GM18861 (cell line): Measurements from ENCODE around the gene ATG14.
"Not testable (repeated sequence)": the region's sequence is repeated elsewhere in the genome, so short reads cannot be mapped to it uniquely, and the experiment has no call there.

ENCODE experiments used
- ATAC-seq: cut with Tn5 transposase; IDR thresholded peaks from one replicate; pipeline ENCODE4 v1.9.1; 2021; ENCODE audit not compliant: unreplicated experiment

The ATG14 gene

DNA sequence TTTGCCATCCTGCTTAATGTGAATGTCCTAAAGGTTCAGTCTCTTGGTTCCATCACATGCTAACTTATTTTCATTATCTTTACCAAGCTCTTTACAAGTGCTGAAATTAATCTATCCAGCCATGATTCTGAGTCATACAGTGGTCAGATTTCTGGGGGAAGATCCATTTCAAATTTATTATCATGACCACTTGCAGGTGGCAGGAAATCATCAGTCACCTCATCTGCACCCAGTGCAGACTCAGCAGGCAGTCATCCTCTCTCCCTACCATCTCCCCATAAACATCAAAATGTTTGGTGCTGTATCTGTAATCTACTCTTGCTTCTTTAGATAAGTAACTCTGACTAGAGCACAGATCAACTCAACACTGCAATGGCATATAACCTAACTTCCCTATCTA lies 23.5 kb downstream of the ATG14 start:
- ATAC-seq: no peak

DNA sequence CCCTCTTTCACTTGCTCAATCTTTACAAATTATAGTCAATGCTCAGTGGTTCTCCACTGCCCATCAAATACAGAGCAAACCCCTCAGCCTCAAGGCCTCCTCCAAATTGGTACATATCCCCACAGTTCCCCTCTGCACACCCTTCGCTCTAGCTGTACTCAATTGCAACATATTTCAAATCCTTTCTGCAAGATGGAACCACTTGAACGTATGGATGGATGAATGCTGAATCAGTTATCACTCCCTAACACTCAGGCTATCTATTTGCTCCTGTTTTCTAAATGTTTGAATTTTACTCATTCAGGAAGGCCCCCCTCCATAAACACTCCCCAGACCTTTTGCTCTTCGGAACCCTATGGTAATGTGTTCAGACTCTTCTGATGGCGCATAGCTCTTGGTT lies 24.5 kb downstream of the ATG14 start:
- no peak for ATAC-seq

DNA sequence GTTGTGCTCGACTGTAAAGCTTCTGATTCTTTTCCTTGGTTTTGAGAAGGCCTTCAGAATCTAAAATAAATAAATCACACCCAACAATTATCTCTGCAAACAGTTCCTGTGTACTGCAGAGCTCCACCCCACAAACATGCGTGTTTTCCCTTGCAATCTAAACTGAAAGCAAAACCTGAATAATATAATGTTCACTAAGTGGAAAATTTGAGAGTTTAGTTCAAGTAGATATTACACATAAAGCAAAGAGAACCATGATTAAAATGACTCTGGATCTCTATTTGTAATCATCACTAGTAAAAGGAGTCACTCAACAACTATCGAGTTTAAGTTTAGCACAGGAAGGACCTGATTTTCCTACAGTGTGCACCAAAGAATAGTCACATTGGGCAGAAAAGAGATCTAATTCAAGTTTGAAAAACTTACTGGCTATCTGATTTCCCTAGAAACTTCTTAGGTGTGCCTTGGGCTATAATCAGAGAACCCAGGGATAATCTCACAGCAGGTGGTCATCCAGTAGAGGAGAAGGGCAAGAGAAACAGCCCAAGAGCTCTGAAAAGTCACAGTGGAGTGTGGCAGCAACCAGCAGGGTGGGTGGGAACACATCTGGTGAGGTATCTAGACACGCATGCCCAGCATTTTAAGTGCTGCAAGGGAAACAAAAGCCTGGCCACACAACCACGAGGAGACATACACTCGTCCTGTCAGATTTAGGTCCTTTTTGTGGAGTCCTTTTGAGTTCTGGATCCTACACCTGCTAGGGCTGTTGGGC lies 25.4 kb downstream of the ATG14 start:
- ATAC-seq: no peak

- no peak for ATAC-seq
Measured at GRCh38 chr14:55384536-55384935, 27.1 kb downstream of the ATG14 start.

DNA sequence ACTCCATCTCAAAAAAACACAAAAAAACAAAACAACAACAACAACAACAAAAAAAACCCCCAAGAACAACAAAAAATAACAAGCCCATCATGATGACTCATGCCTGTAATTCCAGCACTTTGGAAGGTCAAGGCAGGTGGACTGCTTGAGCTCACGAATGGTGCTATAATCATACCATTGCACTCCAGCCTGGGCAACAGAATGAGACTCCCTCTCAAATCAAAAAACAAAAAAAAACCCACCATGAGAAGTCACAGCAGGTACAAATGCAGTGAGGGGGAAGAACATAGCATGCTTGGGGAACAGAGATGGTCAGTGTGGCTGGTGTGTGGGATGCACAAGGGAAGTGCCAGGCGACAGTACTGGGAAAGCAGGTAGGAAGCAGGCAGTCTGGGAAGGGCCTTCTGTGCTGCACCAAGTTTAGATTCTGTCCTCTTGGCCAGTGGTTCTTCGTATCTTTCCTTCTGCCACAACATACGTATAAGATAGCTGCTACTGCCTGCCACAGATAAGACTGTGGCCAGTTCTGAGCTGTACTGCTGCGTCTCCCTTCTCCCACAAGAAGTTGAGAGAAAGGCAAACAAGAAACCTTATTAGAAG lies 28.0 kb downstream of the ATG14 start:
- no peak for ATAC-seq

- not testable (repeated sequence) for ATAC-seq
Measured at GRCh38 chr14:55383056-55383466, 28.6 kb downstream of the ATG14 start.

- ATAC-seq: no peak
Measured at GRCh38 chr14:55382483-55382882, 29.1 kb downstream of the ATG14 start.

- ATAC-seq: no peak
Measured at GRCh38 chr14:55381561-55381960, 30.1 kb downstream of the ATG14 start.

GRCh38 chr14:55381040-55381439 lies 30.6 kb downstream of the ATG14 start:
- ATAC-seq: no peak

DNA sequence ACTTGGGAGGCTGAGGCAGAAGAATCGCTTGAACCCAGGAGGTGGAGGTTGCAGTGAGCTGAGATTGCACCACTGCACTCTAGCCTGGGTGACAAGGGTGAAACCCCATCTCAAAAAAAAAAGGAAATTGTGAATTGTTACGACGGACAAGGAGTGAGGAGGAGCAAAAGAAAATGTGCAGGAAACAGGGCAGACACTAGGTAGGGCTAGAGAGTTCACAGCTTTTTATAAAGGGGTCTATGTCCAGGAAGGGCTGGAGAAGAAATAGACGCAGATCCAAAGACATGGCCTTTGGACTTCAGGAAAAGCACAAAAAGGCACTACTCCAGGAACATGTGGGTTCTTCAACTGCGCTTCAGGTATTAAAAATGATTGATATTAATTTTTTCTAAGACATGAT lies 34.4 kb downstream of the ATG14 start:
- ATAC-seq: no peak

- ATAC-seq: no peak
Measured at GRCh38 chr14:55374771-55375170, 36.9 kb downstream of the ATG14 start.

GRCh38 chr14:55373784-55374705 lies 37.6 kb downstream of the ATG14 start:
- no peak for ATAC-seq

DNA sequence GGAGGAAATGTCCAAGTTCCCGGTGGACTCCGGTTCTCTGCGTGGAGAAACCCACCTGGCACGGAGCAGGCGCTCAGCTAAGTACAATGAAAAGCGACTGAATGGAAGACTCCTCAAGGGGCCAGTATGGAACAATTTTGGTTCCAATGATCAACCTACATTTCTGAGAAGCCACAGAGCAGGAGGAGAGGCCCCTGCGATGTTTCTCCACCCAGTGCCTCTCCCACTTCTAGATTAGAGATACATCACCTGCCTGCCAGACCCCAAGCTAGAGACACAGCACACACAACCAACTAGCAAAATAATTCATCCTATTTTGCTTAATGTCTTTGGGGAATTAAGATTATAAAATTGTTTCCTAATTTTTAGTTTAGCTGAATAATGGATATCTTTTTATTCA lies 38.8 kb downstream of the ATG14 start:
- no peak for ATAC-seq

DNA sequence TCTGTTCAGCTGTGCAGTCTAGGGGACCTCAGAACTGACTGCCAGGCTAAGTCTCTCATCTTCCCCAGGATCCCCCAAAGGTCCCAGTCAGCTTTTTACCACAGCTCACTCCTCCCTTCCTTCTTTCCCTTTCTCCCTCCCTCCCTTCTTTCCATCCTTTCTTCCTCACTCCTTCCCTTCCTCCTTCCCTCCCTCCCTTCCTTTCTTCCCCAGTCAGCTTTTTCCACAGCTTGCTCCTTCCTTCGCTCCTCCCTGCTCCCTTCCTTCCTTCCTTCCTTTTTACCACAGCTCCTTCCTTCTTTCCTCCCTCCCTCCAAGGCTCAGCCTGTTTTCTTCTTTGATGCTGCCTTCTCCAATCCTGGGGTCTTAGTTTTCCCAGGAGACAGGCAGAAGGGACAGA lies 39.2 kb downstream of the ATG14 start:
- ATAC-seq: no peak

DNA sequence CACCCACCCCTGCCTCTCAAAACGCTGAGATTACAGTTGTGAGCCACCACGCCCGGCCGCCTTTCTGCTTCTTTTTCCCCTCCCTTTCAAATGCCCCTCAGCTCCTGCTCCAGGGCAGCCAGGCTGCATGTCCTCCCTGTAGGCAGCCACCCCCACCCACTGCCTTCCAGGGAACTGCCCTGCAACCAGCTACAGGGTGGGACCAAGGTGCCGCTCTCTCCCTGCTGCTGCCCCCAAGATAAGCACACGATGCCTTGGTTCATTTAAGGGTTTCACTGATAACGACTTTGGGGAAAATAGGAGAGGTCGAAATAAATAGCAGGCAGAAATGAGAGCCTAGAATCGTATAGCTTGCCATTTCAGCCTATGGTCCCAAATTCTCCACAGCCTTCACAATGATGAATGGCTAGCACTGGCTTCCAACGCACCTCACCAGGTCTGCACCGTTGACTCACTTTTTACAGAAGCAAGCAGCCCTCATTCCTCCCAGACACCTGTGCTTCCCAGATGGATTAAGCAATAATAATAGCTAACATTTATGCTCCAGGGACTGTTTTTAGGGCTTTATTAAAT lies 40.7 kb downstream of the ATG14 start:
- ATAC-seq: no peak

DNA sequence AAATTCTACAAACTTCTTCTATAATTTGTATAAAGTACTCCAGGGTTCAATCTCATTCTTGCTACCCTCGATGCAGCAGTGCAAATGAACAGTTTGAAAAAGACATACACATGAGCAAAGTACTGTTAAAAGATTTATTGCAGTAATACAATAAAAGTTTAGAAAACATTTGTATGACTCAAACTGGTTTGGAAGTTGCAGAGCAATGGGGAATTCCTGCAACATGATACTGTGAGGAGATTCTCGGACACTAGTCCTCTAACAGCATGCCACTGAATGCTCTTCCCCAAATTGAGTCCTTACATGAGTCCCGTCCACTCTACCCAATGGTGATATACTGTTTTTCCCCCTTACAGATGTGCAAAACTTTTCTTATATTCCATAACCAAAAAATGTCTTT lies 45.4 kb downstream of the ATG14 start:
- ATAC-seq: no peak

DNA sequence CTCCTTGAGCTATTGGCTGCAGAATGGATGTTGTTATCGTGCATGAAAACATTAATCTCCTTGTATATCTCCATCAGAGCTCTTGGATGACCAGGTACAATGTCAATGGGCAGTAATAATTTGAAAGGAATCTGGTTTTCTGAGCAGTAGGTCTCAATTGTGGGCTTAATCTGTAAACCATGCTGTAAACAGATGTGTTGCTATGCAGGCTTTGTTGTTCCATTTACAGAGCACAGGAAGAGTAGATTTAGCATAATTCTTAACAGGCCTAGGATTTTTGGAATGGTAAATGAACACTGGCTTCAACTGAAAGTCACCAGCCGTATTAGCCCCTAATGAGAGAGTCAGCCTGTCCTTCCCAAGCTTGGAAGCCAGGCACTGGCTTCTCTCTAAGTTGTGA lies 50.4 kb downstream of the ATG14 start:
- no peak for ATAC-seq

GRCh38 chr14:55359307-55359706 lies 52.3 kb downstream of the ATG14 start:
- ATAC-seq: no peak

- ATAC-seq: no peak
Measured at GRCh38 chr14:55356913-55357312, 54.7 kb downstream of the ATG14 start.

DNA sequence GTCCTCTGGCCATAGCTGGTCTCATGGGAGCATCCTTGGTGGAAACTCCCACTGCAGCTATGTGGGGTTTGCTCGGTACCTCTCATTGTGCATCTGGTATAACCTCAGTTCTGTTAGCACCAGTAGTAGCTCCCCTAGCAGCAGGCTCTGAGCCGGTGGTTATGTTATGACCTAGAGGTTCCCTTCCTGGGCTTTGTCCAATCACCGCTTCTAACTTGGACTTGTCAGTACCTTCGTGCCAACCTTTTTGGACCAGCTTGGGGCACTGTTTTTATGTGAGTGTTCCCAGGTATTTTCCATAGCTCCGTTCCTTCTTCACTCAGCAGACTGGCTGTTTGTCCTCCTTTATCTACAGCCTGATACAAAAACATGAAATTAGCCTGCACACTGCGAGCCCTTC lies 55.7 kb downstream of the ATG14 start:
- no peak for ATAC-seq

- no peak for ATAC-seq
Measured at GRCh38 chr14:55354500-55354899, 57.1 kb downstream of the ATG14 start.
